ENCODE data around the gene CHRNA5.
"Not testable (repeated sequence)": the region's sequence is repeated elsewhere in the genome, so short reads cannot be mapped to it uniquely, and the experiment has no call there.

Gene CHRNA5

DNA sequence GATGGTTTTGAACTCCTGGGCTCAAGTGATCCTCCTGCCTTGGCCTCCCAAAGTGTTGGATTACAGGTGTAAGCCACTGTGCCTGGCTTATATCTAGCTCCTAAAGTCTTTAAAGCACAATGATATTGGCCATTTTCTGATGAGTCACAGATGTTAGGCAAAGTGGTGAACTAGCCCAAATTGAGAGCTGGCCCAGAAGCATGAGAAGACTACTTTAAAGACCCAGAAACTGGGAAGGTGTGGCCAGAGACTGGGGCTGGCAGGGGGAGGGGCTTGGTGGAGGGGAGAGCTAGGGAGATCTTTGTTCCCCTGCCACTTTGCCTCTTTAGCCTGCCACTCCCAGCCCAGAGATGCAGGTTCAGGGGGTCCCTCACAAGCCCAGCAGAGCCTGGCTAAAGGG is 33.9 kb downstream of the CHRNA5 start:
- H3K9me3 ChIP-seq = no peaks in the 10 kb centered on the region
- H3K4me3 ChIP-seq (ENCODE audit: low read depth in 1 of 2, low read length in 1 of 2) = no peak overlapping the region
- peaks cover 9% of the 10 kb centered on the region for H3K27me3 ChIP-seq
- H3K27ac ChIP-seq = no peak overlapping the region
- H3K4me1 ChIP-seq (ENCODE audit: control insufficient read depth in 1 of 2, insufficient read depth in 1 of 2, low read depth in 1 of 2, low read length in 1 of 2) = no peaks in the 10 kb centered on the region
- TF ChIP-seq, protein P1, sequence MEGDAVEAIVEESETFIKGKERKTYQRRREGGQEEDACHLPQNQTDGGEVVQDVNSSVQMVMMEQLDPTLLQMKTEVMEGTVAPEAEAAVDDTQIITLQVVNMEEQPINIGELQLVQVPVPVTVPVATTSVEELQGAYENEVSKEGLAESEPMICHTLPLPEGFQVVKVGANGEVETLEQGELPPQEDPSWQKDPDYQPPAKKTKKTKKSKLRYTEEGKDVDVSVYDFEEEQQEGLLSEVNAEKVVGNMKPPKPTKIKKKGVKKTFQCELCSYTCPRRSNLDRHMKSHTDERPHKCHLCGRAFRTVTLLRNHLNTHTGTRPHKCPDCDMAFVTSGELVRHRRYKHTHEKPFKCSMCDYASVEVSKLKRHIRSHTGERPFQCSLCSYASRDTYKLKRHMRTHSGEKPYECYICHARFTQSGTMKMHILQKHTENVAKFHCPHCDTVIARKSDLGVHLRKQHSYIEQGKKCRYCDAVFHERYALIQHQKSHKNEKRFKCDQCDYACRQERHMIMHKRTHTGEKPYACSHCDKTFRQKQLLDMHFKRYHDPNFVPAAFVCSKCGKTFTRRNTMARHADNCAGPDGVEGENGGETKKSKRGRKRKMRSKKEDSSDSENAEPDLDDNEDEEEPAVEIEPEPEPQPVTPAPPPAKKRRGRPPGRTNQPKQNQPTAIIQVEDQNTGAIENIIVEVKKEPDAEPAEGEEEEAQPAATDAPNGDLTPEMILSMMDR (IDR thresholded peaks at IDR 0.05) = no peak
- H3K36me3 ChIP-seq = no peaks in the 10 kb centered on the region

DNA sequence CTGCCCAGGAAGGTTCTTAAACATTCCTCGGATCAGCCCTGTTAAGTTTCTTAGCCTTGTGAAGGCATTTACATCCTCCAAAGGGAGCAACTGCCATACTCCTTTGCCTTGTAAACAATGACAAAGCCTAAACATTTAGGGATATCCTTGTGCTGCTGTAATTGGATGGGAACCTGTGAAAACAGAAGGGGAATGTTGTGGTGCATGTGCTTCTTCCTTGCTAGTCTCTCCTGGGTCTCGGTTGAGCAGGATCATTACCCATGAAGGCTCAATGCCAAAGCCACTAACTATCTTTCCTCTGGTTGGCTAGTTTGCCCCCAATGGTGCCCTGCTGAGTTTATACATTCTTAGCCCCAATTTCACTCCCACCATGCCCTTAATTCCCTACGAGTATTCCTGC is 38.1 kb downstream of the CHRNA5 start:
- peaks cover 30% of the 10 kb centered on the region for H3K27me3 ChIP-seq
- no peak overlapping the region for H3K27ac ChIP-seq
- H3K9me3 ChIP-seq = no peaks in the 10 kb centered on the region
- H3K36me3 ChIP-seq = no peaks in the 10 kb centered on the region
- TF ChIP-seq, protein P1 (IDR thresholded peaks at IDR 0.05) = no peak
- no peak overlapping the region for H3K4me3 ChIP-seq (ENCODE audit: low read depth in 1 of 2, low read length in 1 of 2)
- H3K4me1 ChIP-seq (ENCODE audit: control insufficient read depth in 1 of 2, insufficient read depth in 1 of 2, low read depth in 1 of 2, low read length in 1 of 2) = no peaks in the 10 kb centered on the region

DNA sequence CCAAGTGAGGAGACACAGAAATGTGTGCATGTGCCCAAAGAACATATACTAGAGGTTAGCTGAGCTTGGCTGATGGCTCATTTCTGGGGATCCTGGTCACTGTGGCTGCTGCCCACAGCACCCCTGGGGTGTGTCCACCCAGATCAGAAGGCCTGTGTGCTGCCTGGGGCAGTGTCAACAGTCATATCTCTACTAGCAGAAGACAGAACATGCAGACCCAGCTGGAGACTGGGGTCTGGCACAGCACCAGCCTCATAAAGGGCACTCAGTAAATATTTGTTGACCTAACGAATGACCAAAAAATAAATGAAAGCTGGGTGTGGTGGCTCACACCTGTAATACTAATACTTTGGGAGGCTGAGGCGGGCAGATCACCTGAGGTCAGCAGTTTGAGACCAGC is 39.1 kb downstream of the CHRNA5 start:
- Histone ChIP-seq H3K27ac (no peak overlapping the region), H3K4me3 (ENCODE audit: low read depth in 1 of 2, low read length in 1 of 2) (no peak overlapping the region)

DNA sequence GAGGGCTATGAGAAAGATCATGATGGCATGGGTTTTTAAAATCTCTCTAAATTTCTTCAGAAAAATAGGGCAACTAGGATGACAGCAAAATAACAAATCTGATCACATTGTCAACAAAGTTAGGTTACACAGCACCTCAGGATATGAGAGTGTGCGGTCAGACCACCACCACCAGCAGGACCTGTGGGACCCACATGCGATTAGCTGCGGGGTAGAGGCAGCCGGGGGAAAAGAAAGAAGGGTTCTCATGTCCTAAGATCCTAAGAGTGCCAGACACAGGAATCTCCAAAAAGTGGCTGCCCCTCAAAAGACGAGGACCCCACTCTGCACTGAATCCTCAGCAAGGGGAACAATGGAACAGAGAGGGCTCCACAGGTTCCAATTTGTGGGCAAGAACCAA is 39.9 kb downstream of the CHRNA5 start:
- H3K9me3 ChIP-seq = no peaks in the 10 kb centered on the region
- no peaks in the 10 kb centered on the region for H3K36me3 ChIP-seq
- no peak overlapping the region for H3K4me3 ChIP-seq (ENCODE audit: low read depth in 1 of 2, low read length in 1 of 2)
- peaks cover 30% of the 10 kb centered on the region for H3K27me3 ChIP-seq
- TF ChIP-seq, protein P1 (IDR thresholded peaks at IDR 0.05) = no peak
- H3K4me1 ChIP-seq (ENCODE audit: control insufficient read depth in 1 of 2, insufficient read depth in 1 of 2, low read depth in 1 of 2, low read length in 1 of 2) = no peaks in the 10 kb centered on the region
- no peak overlapping the region for H3K27ac ChIP-seq

More for the DNA sequence above, 39.1 kb downstream of the CHRNA5 start:
- Histone ChIP-seq H3K4me1 (ENCODE audit: control insufficient read depth in 1 of 2, insufficient read depth in 1 of 2, low read depth in 1 of 2, low read length in 1 of 2) (no peaks in the 10 kb centered on the region), H3K27me3 (peaks cover 30% of the 10 kb centered on the region), H3K36me3 (no peaks in the 10 kb centered on the region), H3K9me3 (no peaks in the 10 kb centered on the region)
- TF ChIP-seq, protein P1 (IDR thresholded peaks at IDR 0.05) = no peak

DNA sequence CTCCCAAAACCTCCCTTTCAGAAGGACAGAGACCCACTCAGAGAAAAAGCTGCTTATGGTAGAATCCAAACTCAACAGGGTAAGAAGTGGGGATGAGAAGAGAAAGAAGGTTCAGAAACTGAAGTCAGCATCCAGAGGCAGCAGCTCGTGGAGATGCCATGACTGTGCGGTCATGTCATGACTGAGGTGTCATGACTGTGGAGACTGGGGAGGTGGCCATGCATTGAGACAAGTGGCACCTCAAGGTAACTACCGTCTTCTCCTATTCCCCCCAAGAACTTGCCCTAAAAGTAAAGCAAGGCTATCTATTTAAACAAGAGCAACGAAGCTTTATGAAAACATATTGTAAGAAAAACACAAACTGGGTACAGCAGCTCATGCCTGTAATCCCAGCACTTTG is 40.4 kb downstream of the CHRNA5 start:
- TF ChIP-seq, protein P1 (IDR thresholded peaks at IDR 0.05) = no peak

DNA sequence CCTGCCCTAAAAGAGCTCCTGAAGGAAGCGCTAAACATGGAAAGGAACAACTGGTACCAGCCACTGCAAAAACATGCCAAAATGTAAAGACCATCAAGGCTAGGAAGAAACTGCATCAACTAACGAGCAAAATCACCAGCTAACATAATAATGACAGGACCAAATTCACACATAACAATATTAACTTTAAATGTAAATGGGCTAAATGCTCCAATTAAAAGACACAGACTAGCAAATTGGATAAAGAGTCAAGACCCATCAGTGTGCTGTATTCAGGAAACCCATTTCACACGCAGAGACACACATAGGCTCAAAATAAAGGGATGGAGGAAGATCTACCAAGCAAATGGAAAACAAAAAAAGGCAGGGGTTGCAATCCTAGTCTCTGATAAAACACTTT is 44.2 kb downstream of the CHRNA5 start:
- H3K4me3 ChIP-seq (ENCODE audit: low read depth in 1 of 2, low read length in 1 of 2); H3K36me3 ChIP-seq; H3K4me1 ChIP-seq (ENCODE audit: control insufficient read depth in 1 of 2, insufficient read depth in 1 of 2, low read depth in 1 of 2, low read length in 1 of 2); H3K9me3 ChIP-seq; H3K27ac ChIP-seq: not testable (repeated sequence)
- H3K27me3 ChIP-seq = peaks cover 18% of the 10 kb centered on the region

More for the DNA sequence above, 40.4 kb downstream of the CHRNA5 start:
- Histone ChIP-seq H3K36me3 (no peaks in the 10 kb centered on the region), H3K27ac (no peak overlapping the region), H3K4me1 (ENCODE audit: control insufficient read depth in 1 of 2, insufficient read depth in 1 of 2, low read depth in 1 of 2, low read length in 1 of 2) (no peaks in the 10 kb centered on the region), H3K4me3 (ENCODE audit: low read depth in 1 of 2, low read length in 1 of 2) (no peak overlapping the region), H3K9me3 (no peaks in the 10 kb centered on the region), H3K27me3 (peaks cover 30% of the 10 kb centered on the region)

Measured in neutrophil (primary cell).